ENCODE results near the gene APOB. TPM values are rescaled to one million over a fixed set of nuclear protein-coding genes. Genes with fewer than 3 reads are reported as not detected.

APOB gene
- total and polyA plus RNA-seq, 8 donors = under 0.01 to 30.7 (median 0.72) TPM; not detected in 3

DNA sequence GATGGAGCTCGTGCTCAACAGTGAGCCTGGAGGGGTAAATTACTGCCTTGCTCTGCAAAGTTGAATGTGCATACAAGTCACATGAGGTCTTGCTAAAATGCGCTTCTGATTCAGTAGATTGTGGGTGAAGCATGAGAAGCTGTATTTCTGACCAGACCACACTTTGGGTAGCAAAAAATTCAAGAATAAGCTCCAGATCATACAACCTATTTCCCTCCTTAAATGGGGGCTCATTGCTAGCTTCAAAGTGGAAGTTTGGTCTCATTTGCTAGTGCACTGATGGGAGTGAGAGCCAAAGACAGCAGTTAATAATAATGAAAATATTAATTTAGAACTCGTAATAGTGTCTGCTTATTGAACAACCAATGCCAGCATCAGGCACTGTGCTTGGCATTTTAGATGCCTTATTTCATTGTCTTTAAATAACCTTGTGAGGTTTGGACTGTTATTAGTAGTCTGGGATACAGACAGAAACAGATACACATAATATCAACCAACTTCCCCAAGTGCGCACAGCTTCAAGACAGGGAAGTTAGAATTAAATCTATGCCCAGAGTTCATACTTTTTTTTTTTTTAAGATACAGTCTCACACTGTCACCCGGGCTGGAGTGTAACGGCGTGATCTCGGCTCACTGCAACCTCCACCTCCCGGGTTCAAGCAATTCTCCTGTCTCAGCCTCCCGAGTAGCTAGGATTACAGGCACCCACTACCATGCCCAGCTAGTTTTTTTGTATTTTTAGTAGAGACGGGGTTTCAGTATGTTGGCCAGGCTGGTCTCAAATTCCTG, 18.0 kb downstream of the APOB start:
- 87 to 89% (median 88%) methylated on average over 11 of the region's 11 CpGs for WGBS, 5 donors
- TF ChIP-seq EP300 (IDR thresholded peaks at IDR 0.05) = no peak
- no peak for TF ChIP-seq POLR2AphosphoS5 (IDR thresholded peaks at IDR 0.05)
- TF ChIP-seq, protein P1, sequence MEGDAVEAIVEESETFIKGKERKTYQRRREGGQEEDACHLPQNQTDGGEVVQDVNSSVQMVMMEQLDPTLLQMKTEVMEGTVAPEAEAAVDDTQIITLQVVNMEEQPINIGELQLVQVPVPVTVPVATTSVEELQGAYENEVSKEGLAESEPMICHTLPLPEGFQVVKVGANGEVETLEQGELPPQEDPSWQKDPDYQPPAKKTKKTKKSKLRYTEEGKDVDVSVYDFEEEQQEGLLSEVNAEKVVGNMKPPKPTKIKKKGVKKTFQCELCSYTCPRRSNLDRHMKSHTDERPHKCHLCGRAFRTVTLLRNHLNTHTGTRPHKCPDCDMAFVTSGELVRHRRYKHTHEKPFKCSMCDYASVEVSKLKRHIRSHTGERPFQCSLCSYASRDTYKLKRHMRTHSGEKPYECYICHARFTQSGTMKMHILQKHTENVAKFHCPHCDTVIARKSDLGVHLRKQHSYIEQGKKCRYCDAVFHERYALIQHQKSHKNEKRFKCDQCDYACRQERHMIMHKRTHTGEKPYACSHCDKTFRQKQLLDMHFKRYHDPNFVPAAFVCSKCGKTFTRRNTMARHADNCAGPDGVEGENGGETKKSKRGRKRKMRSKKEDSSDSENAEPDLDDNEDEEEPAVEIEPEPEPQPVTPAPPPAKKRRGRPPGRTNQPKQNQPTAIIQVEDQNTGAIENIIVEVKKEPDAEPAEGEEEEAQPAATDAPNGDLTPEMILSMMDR (IDR thresholded peaks at IDR 0.05) = no peak

GRCh38 chr2:21024722-21025389, 19.0 kb downstream of the APOB start:
- TF ChIP-seq POLR2AphosphoS5 (IDR thresholded peaks at IDR 0.05) (no peak), EP300 (IDR thresholded peaks at IDR 0.05) (no peak)
- TF ChIP-seq, protein P1 (IDR thresholded peaks at IDR 0.05) = no peak
- Histone ChIP-seq H3K4me3 (no peak overlapping the region), H3K9me3 (no peaks in the 10 kb centered on the region), H3K36me3 (no peaks in the 10 kb centered on the region), H3K27ac (no peak overlapping the region), H3K27me3 (no peaks in the 10 kb centered on the region), H3K4me1 (no peaks in the 10 kb centered on the region)
- DNase-seq = no peak
- 89 to 95% (median 94%) methylated on average over 7 of the region's 7 CpGs for WGBS, 5 donors
- intact Hi-C loops (cut with DNase I; ENCODE audit: low total_unique reads) = no loop called here

More for the DNA sequence above, 18.0 kb downstream of the APOB start:
- Histone ChIP-seq H3K4me1 (no peaks in the 10 kb centered on the region), H3K9me3 (no peaks in the 10 kb centered on the region), H3K36me3 (no peaks in the 10 kb centered on the region), H3K4me3 (no peak overlapping the region), H3K27me3 (no peaks in the 10 kb centered on the region), H3K27ac (no peak overlapping the region)
- intact Hi-C loops (cut with DNase I; ENCODE audit: low total_unique reads) = no loop called here
- no peak for DNase-seq

- TF ChIP-seq, protein P1 (IDR thresholded peaks at IDR 0.05) = no peak
- Histone ChIP-seq H3K27me3 (no peaks in the 10 kb centered on the region), H3K9me3 (no peaks in the 10 kb centered on the region), H3K4me1 (no peaks in the 10 kb centered on the region), H3K27ac (no peak overlapping the region), H3K36me3 (no peaks in the 10 kb centered on the region), H3K4me3 (no peak overlapping the region)
- 78 to 91% (median 81%) methylated on average over 5 of the region's 5 CpGs for WGBS, 5 donors
- no peak for DNase-seq
- intact Hi-C loops (cut with DNase I; ENCODE audit: low total_unique reads) = no loop called here
Measured at GRCh38 chr2:21024198-21024597, 19.7 kb downstream of the APOB start.

DNA sequence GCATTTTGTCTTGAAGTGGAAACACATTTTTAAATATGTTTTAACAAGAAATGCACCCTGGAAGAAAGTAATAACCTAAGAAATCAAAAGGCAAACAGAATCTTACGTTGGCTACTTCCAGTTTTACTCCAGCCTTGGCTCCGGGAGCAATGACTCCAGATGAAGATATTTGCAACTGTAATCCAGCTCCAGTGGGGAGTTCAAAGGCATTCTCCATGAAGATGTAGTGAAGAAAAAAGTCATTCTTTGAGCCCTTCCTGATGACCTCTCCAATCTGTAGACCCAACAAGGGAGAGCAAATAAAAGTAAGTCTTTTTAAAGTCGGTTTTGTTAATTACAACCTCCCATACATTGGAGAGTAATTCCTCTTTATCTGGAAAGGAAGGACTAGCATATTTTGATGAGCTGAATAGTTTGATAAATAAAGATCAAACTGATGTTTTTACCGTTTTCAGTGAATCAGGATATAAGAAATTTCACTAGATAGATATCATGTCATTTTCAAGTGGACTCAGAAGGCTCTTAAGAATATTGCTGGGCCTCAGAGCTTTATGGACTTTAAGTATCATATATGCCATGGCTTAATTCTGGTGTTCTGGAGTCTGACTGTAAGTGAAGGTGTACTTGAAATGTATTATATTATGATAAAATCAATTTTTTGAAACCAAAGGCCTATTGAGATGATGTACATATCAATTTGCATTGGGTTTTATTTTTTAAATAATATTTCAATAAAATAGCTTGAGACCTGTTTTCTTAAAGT, 20.3 kb downstream of the APOB start:
- no peak overlapping the region for H3K27ac ChIP-seq
- TF ChIP-seq EP300 (IDR thresholded peaks at IDR 0.05) = no peak
- TF ChIP-seq POLR2AphosphoS5 (IDR thresholded peaks at IDR 0.05) = no peak
- no peak for TF ChIP-seq POLR2A (IDR thresholded peaks at IDR 0.05)
- TF ChIP-seq, protein P1 (IDR thresholded peaks at IDR 0.05) = no peak
- no peaks in the 10 kb centered on the region for H3K27me3 ChIP-seq
- no peaks in the 10 kb centered on the region for H3K36me3 ChIP-seq
- no peaks in the 10 kb centered on the region for H3K4me1 ChIP-seq
- no peak overlapping the region for H3K4me3 ChIP-seq
- WGBS, 5 donors = 78 to 86% (median 80%) methylated on average over 4 of the region's 4 CpGs
- H3K9me3 ChIP-seq = no peaks in the 10 kb centered on the region
- DNase-seq = no peak
- intact Hi-C loops (cut with DNase I; ENCODE audit: low total_unique reads) = no loop called here
